ENCODE data around the gene RPL39L.

GRCh38 chr3:187098923-187099512 is 40.3 kb downstream of the RPL39L start:
- no peak for TF ChIP-seq CTCF (IDR thresholded peaks at IDR 0.05)
- no peak for TF ChIP-seq POLR2A (IDR thresholded peaks at IDR 0.05)

Data from uterus (tissue), 2 donors.